Central memory CD8-positive, alpha-beta T cell (primary cell): ENCODE data around the gene STH.
A peak's percentile ranks its signal among the peaks of the same experiment; 100 is the strongest.

ENCODE experiments used
- ATAC-seq: fragments of 150-1000 bp; cut with Tn5 transposase; replicated peaks from 2 replicates; pipeline ENCODE4 v1.10.0; 2022; ENCODE audit warnings: mild to moderate bottlenecking, moderate FRiP score, moderate number of reproducible peaks; ENCODE audit not compliant: poor library complexity, severe bottlenecking; ENCODE audit errors: extremely low read depth
- DNase-seq, 2 donors: peaks; one replicate each; pipeline ENCODE4 v3.0.0; 2021; ENCODE audit warnings: low spot score in 2 of 2
- H3K27ac Mint-ChIP-seq: one replicate; pipeline ENCODE4 v1.8.0; 2022; ENCODE audit warnings: low read depth, mild to moderate bottlenecking, moderate library complexity, mixed read lengths
- H3K27me3 Mint-ChIP-seq: one replicate; pipeline ENCODE4 v1.8.0; 2022; ENCODE audit warnings: mixed read lengths
- H3K36me3 Mint-ChIP-seq: one replicate; pipeline ENCODE4 v1.8.0; 2022; ENCODE audit warnings: mild to moderate bottlenecking, moderate library complexity, mixed read lengths; ENCODE audit not compliant: insufficient read depth
- H3K4me1 Mint-ChIP-seq: one replicate; pipeline ENCODE4 v1.8.0; 2022; ENCODE audit warnings: mixed read lengths
- H3K4me3 Mint-ChIP-seq: one replicate; pipeline ENCODE4 v1.8.0; 2022; ENCODE audit warnings: mild to moderate bottlenecking, moderate library complexity, mixed read lengths
- H3K9me3 Mint-ChIP-seq: one replicate; pipeline ENCODE4 v1.8.0; 2022; ENCODE audit warnings: mixed read lengths

The STH gene

DNA sequence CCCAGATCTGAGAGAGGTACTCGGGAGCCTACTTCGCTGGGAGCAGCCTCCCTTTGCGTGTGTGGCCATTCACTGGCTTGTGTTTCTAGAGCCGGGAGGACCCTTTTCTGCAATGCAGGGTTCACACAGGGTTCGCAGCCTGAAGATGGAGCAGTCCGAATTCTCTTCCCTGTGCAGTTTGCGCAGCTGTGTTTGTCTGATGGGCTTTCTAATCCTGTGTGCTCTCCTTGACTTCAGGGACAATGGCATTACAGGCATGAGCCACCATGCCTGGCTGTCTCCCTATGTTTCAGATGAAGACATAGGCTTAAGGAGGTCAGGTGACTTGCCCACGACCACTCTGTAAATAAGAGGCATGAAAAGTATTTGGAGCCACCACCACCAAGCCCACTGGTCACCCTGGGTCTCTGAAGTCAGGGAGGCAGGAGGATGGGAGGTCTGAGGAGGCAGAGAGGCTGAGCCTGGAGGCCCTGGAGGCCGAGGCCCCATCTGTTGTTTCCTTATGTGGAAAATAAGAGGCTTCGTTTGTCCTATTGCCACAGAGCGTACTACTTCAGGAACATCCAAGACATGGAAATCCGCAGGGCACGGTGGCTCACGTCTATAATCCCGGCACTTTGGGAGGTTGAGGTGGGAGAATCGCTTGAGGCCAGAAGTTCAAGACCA lies 5.0 kb upstream of the STH start:
- H3K4me1 Mint-ChIP-seq = no peaks in the 10 kb centered on the region
- no peak for ATAC-seq
- H3K27ac Mint-ChIP-seq = no peak overlapping the region
- peaks cover 2% of the 10 kb centered on the region for H3K36me3 Mint-ChIP-seq
- no peaks in the 10 kb centered on the region for H3K9me3 Mint-ChIP-seq
- H3K27me3 Mint-ChIP-seq = no peaks in the 10 kb centered on the region
- H3K4me3 Mint-ChIP-seq = no peak overlapping the region
- no peak for DNase-seq

DNA sequence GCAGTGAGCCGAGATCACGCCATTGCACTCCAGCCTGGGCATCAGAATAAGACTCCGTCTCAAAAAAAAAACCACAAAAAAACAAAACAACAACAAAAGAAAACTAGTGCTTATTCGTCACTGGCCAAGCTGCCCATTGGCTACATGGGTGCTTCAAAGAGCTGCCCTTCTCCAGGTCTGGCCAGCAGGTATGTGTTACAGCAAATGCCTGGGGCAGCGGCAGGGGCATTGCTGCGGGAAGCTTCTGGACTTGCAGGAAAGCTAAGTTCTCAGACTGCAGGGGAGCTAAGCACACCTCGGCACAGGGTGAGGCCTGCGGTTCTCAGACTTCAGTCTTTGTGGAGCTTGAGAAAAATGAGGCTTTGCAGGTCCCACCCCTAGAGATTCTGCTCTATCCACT lies 4.1 kb upstream of the STH start:
- H3K27ac Mint-ChIP-seq = no peak overlapping the region
- DNase-seq (no peak), ATAC-seq (no peak)
- H3K36me3 Mint-ChIP-seq = peaks cover 2% of the 10 kb centered on the region
- H3K4me3 Mint-ChIP-seq = no peak overlapping the region
- H3K9me3 Mint-ChIP-seq = no peaks in the 10 kb centered on the region
- no peaks in the 10 kb centered on the region for H3K4me1 Mint-ChIP-seq
- H3K27me3 Mint-ChIP-seq = no peaks in the 10 kb centered on the region

DNA sequence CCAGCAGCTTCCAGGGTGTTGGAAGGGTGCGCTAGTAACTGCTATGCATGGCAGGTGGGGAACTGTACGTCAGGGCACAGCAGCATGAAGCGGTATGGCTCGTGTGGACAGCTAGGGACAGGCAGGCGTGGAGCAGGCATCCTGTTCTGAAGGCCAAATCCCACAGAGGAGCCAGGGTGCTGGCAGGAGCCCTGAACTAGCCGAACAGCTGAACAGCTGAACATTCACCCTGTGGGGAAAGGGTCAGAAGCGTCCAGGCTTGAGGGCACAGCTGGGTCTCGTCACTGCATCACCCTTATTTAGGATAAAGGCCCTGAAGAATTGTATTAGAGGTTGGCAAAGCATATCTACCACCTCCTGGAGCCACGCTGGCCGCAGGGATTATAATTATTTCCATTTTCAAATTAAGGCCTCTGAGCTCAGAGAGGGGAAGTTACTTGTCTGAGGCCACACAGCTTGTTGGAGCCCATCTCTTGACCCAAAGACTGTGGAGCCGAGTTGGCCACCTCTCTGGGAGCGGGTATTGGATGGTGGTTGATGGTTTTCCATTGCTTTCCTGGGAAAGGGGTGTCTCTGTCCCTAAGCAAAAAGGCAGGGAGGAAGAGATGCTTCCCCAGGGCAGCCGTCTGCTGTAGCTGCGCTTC lies 3.3 kb upstream of the STH start:
- Mint-ChIP-seq H3K4me1 (no peaks in the 10 kb centered on the region), H3K9me3 (no peaks in the 10 kb centered on the region), H3K4me3 (no peak overlapping the region), H3K36me3 (peaks cover 2% of the 10 kb centered on the region), H3K27ac (no peak overlapping the region), H3K27me3 (no peaks in the 10 kb centered on the region)
- DNase-seq (no peak), ATAC-seq (no peak)

DNA sequence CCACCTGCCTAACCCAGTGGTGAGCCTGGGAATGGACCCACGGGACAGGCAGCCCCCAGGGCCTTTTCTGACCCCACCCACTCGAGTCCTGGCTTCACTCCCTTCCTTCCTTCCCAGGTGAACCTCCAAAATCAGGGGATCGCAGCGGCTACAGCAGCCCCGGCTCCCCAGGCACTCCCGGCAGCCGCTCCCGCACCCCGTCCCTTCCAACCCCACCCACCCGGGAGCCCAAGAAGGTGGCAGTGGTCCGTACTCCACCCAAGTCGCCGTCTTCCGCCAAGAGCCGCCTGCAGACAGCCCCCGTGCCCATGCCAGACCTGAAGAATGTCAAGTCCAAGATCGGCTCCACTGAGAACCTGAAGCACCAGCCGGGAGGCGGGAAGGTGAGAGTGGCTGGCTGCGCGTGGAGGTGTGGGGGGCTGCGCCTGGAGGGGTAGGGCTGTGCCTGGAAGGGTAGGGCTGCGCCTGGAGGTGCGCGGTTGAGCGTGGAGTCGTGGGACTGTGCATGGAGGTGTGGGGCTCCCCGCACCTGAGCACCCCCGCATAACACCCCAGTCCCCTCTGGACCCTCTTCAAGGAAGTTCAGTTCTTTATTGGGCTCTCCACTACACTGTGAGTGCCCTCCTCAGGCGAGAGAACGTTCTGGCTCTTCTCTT lies 2.6 kb upstream of the STH start:
- Mint-ChIP-seq H3K27ac (no peak overlapping the region), H3K9me3 (no peaks in the 10 kb centered on the region)
- no peak for ATAC-seq

DNA sequence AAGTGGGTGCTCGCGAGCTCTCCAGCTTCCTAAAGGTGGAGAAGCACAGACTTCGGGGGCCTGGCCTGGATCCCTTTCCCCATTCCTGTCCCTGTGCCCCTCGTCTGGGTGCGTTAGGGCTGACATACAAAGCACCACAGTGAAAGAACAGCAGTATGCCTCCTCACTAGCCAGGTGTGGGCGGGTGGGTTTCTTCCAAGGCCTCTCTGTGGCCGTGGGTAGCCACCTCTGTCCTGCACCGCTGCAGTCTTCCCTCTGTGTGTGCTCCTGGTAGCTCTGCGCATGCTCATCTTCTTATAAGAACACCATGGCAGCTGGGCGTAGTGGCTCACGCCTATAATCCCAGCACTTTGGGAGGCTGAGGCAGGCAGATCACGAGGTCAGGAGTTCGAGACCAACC lies 1.9 kb upstream of the STH start:
- no peaks in the 10 kb centered on the region for H3K9me3 Mint-ChIP-seq
- ATAC-seq (no peak), DNase-seq (no peak)
- no peaks in the 10 kb centered on the region for H3K27me3 Mint-ChIP-seq
- no peak overlapping the region for H3K4me3 Mint-ChIP-seq
- peaks cover 5% of the 10 kb centered on the region for H3K36me3 Mint-ChIP-seq
- peaks cover 4% of the 10 kb centered on the region for H3K4me1 Mint-ChIP-seq
- no peak overlapping the region for H3K27ac Mint-ChIP-seq

More for the DNA sequence above, 2.6 kb upstream of the STH start:
- Mint-ChIP-seq H3K36me3 (peaks cover 2% of the 10 kb centered on the region), H3K4me1 (no peaks in the 10 kb centered on the region), H3K27me3 (no peaks in the 10 kb centered on the region), H3K4me3 (no peak overlapping the region)
- no peak for DNase-seq

DNA sequence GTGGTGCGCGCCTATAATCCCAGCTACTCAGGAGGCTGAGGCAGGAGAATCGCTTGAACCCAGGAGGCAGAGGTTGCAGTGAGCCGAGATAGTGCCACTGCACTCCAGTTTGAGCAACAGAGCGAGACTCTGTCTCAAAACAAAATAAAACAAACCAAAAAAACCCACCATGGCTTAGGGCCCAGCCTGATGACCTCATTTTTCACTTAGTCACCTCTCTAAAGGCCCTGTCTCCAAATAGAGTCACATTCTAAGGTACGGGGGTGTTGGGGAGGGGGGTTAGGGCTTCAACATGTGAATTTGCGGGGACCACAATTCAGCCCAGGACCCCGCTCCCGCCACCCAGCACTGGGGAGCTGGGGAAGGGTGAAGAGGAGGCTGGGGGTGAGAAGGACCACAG lies 1.4 kb upstream of the STH start:
- H3K27me3 Mint-ChIP-seq = no peaks in the 10 kb centered on the region
- no peak for ATAC-seq
- peaks cover 6% of the 10 kb centered on the region for H3K4me1 Mint-ChIP-seq
- H3K4me3 Mint-ChIP-seq = no peak overlapping the region
- H3K36me3 Mint-ChIP-seq = peaks cover 5% of the 10 kb centered on the region
- DNase-seq = no peak
- H3K27ac Mint-ChIP-seq = no peak overlapping the region
- H3K9me3 Mint-ChIP-seq = no peaks in the 10 kb centered on the region

DNA sequence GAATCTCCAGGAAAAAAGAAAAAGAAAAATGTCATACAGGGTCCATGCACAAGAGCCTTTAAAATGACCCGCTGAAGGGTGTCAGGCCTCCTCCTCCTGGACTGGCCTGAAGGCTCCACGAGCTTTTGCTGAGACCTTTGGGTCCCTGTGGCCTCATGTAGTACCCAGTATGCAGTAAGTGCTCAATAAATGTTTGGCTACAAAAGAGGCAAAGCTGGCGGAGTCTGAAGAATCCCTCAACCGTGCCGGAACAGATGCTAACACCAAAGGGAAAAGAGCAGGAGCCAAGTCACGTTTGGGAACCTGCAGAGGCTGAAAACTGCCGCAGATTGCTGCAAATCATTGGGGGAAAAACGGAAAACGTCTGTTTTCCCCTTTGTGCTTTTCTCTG lies 845 bp downstream of the STH start:
- Mint-ChIP-seq H3K27ac (no peak overlapping the region), H3K4me3 (no peak overlapping the region), H3K4me1 (peaks cover 6% of the 10 kb centered on the region), H3K36me3 (peaks cover 5% of the 10 kb centered on the region), H3K27me3 (no peaks in the 10 kb centered on the region), H3K9me3 (no peaks in the 10 kb centered on the region)
- DNase-seq (no peak), ATAC-seq (no peak)

DNA sequence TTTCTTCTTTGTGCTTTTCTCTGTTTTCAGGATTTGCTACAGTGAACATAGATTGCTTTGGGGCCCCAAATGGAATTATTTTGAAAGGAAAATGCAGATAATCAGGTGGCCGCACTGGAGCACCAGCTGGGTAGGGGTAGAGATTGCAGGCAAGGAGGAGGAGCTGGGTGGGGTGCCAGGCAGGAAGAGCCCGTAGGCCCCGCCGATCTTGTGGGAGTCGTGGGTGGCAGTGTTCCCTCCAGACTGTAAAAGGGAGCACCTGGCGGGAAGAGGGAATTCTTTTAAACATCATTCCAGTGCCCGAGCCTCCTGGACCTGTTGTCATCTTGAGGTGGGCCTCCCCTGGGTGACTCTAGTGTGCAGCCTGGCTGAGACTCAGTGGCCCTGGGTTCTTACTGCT lies 1.2 kb downstream of the STH start:
- Mint-ChIP-seq H3K4me1 (peaks cover 6% of the 10 kb centered on the region), H3K36me3 (peaks cover 5% of the 10 kb centered on the region), H3K9me3 (no peaks in the 10 kb centered on the region), H3K27me3 (no peaks in the 10 kb centered on the region), H3K4me3 (no peak overlapping the region), H3K27ac (peak overlapping the region; percentile 42)
- ATAC-seq = no peak
- DNase-seq = no peak

DNA sequence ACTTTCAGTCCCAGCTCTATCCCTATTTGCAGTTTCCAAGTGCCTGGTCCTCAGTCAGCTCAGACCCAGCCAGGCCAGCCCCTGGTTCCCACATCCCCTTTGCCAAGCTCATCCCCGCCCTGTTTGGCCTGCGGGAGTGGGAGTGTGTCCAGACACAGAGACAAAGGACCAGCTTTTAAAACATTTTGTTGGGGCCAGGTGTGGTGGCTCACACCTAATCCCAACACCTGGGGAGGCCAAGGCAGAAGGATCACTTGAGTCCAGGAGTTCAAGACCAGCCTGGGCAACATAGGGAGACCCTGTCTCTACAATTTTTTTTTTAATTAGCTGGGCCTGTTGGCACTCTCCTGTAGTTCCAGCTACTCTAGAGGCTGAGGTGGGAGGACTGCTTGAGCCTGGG lies 1.7 kb downstream of the STH start:
- peaks cover 6% of the 10 kb centered on the region for H3K4me1 Mint-ChIP-seq
- H3K9me3 Mint-ChIP-seq = no peaks in the 10 kb centered on the region
- no peak for DNase-seq
- no peak overlapping the region for H3K4me3 Mint-ChIP-seq
- no peak for ATAC-seq
- H3K27ac Mint-ChIP-seq = peak overlapping the region; percentile 42
- H3K36me3 Mint-ChIP-seq = peaks cover 3% of the 10 kb centered on the region
- H3K27me3 Mint-ChIP-seq = peaks cover under 1% of the 10 kb centered on the region

DNA sequence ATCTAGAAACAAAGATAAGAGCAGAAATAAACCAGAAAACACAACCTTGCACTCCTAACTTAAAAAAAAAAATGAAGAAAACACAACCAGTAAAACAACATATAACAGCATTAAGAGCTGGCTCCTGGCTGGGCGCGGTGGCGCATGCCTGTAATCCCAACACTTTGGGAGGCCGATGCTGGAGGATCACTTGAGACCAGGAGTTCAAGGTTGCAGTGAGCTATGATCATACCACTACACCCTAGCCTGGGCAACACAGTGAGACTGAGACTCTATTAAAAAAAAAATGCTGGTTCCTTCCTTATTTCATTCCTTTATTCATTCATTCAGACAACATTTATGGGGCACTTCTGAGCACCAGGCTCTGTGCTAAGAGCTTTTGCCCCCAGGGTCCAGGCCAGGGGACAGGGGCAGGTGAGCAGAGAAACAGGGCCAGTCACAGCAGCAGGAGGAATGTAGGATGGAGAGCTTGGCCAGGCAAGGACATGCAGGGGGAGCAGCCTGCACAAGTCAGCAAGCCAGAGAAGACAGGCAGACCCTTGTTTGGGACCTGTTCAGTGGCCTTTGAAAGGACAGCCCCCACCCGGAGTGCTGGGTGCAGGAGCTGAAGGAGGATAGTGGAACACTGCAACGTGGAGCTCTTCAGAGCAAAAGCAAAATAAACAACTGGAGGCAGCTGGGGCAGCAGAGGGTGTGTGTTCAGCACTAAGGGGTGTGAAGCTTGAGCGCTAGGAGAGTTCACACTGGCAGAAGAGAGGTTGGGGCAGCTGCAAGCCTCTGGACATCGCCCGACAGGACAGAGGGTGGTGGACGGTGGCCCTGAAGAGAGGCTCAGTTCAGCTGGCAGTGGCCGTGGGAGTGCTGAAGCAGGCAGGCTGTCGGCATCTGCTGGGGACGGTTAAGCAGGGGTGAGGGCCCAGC lies 2.6 kb downstream of the STH start:
- Mint-ChIP-seq H3K4me3 (no peak overlapping the region), H3K36me3 (peaks cover 3% of the 10 kb centered on the region), H3K4me1 (peaks cover 6% of the 10 kb centered on the region), H3K9me3 (no peaks in the 10 kb centered on the region), H3K27me3 (peaks cover 8% of the 10 kb centered on the region), H3K27ac (no peak overlapping the region)
- DNase-seq (no peak), ATAC-seq (no peak)

DNA sequence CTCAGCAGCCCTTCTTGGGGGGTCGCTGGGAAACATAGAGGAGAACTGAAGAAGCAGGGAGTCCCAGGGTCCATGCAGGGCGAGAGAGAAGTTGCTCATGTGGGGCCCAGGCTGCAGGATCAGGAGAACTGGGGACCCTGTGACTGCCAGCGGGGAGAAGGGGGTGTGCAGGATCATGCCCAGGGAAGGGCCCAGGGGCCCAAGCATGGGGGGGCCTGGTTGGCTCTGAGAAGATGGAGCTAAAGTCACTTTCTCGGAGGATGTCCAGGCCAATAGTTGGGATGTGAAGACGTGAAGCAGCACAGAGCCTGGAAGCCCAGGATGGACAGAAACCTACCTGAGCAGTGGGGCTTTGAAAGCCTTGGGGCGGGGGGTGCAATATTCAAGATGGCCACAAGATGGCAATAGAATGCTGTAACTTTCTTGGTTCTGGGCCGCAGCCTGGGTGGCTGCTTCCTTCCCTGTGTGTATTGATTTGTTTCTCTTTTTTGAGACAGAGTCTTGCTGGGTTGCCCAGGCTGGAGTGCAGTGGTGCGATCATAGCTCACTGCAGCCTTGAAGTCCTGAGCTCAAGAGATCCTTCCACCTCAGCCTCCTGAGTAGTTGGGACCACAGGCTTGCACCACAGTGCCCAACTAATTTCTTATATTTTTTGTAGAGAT lies 3.4 kb downstream of the STH start:
- peaks cover 3% of the 10 kb centered on the region for H3K36me3 Mint-ChIP-seq
- peaks cover 8% of the 10 kb centered on the region for H3K27me3 Mint-ChIP-seq
- H3K4me3 Mint-ChIP-seq = no peak overlapping the region
- peaks cover 6% of the 10 kb centered on the region for H3K4me1 Mint-ChIP-seq
- no peak overlapping the region for H3K27ac Mint-ChIP-seq
- DNase-seq (peak; percentile 68 to 72), ATAC-seq (peak; percentile 92)
- no peaks in the 10 kb centered on the region for H3K9me3 Mint-ChIP-seq

DNA sequence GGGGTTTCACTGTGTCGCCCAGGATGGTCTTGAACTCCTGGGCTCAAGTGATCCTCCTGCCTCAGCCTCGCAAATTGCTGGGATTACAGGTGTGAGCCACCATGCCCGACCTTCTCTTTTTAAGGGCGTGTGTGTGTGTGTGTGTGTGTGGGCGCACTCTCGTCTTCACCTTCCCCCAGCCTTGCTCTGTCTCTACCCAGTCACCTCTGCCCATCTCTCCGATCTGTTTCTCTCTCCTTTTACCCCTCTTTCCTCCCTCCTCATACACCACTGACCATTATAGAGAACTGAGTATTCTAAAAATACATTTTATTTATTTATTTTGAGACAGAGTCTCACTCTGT lies 3.9 kb downstream of the STH start:
- DNase-seq (no peak), ATAC-seq (no peak)
- no peak overlapping the region for H3K4me3 Mint-ChIP-seq
- peaks cover 8% of the 10 kb centered on the region for H3K27me3 Mint-ChIP-seq
- H3K27ac Mint-ChIP-seq = no peak overlapping the region
- H3K36me3 Mint-ChIP-seq = peaks cover 3% of the 10 kb centered on the region
- peaks cover 6% of the 10 kb centered on the region for H3K4me1 Mint-ChIP-seq
- H3K9me3 Mint-ChIP-seq = no peaks in the 10 kb centered on the region
